HFFc6 (cell line): Measurements from ENCODE around the gene CCDC6. TPM values are rescaled to one million over a fixed set of nuclear protein-coding genes. Genes with fewer than 3 reads are reported as not detected.
A peak's percentile ranks its signal among the peaks of the same experiment; 100 is the strongest.

Experiments
- DNase-seq: peaks from one replicate; pipeline ENCODE4 v3.0.0-alpha.2; 2018
- H3K27ac Mint-ChIP-seq: 2 replicates; pipeline ENCODE4 v1.8.0; 2020; ENCODE audit warnings: mild to moderate bottlenecking, mixed read lengths
- H3K27me3 Mint-ChIP-seq: 2 replicates; pipeline ENCODE4 v1.8.0; 2021; ENCODE audit warnings: mild to moderate bottlenecking, moderate library complexity, mixed read lengths; ENCODE audit not compliant: insufficient read depth
- H3K36me3 Mint-ChIP-seq: 2 replicates; pipeline ENCODE4 v1.8.0; 2021; ENCODE audit warnings: low read depth, mixed read lengths
- H3K4me1 Mint-ChIP-seq: 2 replicates; pipeline ENCODE4 v1.8.0; 2020; ENCODE audit warnings: low read depth, mixed read lengths
- H3K4me3 Mint-ChIP-seq: 2 replicates; pipeline ENCODE4 v1.8.0; 2020; ENCODE audit warnings: mild to moderate bottlenecking, moderate library complexity, mixed read lengths
- H3K9me3 Mint-ChIP-seq: 2 replicates; pipeline ENCODE4 v1.8.0; 2020; ENCODE audit warnings: mild to moderate bottlenecking, mixed read lengths
- total RNA-seq, 6 experiments: library from RNA; stranded (reverse); fragmentation: NEBNext Ultra II Directional; extraction: Animal tissue kit (Norgen Biotek cat#: 25700); gene quantifications; 2 replicates in 1 of 6; 3 replicates in 5 of 6; pipeline ENCODE4 v1.2.3, GENCODE V29; 2021
- TF ChIP-seq, protein P1 (sequence below): fragments of 200-600 bp; sonication (generic); IDR thresholded peaks from 2 replicates; pipeline ENCODE4 v1.5.0; 2021; ENCODE audit warnings: antibody characterized with exemption, mild to moderate bottlenecking

CCDC6 gene
- total RNA-seq, 6 experiments from 2014 or later = 33.0 to 43.0 (median 36.7) TPM

DNA sequence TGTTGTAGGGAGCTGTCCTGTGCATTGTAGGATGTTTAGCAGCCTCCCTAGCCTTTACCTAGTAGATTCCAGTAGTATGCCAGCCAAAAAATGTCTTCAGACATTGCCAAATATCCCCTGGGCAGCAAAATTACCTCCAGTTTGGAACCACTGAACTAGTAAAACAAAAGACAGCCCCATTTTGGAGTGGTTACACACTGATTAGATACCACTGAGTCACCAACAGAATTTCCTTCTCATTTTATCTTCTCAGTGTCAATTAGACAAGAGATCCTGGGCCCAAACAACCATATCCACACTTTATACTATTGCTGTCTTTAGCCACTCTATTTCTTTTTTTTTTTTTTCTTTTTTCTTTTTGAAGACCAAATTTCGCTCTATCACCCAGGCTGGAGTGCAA lies 3.5 kb upstream of the CCDC6 start:
- H3K4me3 Mint-ChIP-seq = no peak overlapping the region
- H3K36me3 Mint-ChIP-seq = no peaks in the 10 kb centered on the region; the same call in 1 of the 2 replicates
- no peak overlapping the region for H3K27ac Mint-ChIP-seq
- DNase-seq = no peak
- H3K9me3 Mint-ChIP-seq = peaks cover 10% of the 10 kb centered on the region
- H3K4me1 Mint-ChIP-seq = peaks cover 29% of the 10 kb centered on the region
- TF ChIP-seq, protein P1, sequence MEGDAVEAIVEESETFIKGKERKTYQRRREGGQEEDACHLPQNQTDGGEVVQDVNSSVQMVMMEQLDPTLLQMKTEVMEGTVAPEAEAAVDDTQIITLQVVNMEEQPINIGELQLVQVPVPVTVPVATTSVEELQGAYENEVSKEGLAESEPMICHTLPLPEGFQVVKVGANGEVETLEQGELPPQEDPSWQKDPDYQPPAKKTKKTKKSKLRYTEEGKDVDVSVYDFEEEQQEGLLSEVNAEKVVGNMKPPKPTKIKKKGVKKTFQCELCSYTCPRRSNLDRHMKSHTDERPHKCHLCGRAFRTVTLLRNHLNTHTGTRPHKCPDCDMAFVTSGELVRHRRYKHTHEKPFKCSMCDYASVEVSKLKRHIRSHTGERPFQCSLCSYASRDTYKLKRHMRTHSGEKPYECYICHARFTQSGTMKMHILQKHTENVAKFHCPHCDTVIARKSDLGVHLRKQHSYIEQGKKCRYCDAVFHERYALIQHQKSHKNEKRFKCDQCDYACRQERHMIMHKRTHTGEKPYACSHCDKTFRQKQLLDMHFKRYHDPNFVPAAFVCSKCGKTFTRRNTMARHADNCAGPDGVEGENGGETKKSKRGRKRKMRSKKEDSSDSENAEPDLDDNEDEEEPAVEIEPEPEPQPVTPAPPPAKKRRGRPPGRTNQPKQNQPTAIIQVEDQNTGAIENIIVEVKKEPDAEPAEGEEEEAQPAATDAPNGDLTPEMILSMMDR = no peak
- peaks cover 4% of the 10 kb centered on the region; the same call in 1 of the 2 replicates for H3K27me3 Mint-ChIP-seq

DNA sequence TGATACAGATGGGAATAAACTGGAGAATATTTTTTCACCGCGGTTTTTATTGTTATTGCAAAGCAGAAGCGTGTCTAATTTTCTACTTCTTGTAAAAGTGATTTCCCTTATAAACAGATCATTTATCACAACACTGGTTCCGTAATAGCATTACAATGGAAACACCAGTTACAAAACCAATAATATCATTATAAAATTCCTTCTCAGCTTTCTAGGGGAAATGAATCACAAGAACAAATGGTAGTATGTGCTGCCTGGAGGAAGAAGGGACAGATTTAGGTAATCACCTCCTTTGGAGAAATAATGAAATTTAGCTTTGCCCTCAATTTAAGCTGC lies 2.4 kb upstream of the CCDC6 start:
- peaks cover 39% of the 10 kb centered on the region for H3K4me1 Mint-ChIP-seq

DNA sequence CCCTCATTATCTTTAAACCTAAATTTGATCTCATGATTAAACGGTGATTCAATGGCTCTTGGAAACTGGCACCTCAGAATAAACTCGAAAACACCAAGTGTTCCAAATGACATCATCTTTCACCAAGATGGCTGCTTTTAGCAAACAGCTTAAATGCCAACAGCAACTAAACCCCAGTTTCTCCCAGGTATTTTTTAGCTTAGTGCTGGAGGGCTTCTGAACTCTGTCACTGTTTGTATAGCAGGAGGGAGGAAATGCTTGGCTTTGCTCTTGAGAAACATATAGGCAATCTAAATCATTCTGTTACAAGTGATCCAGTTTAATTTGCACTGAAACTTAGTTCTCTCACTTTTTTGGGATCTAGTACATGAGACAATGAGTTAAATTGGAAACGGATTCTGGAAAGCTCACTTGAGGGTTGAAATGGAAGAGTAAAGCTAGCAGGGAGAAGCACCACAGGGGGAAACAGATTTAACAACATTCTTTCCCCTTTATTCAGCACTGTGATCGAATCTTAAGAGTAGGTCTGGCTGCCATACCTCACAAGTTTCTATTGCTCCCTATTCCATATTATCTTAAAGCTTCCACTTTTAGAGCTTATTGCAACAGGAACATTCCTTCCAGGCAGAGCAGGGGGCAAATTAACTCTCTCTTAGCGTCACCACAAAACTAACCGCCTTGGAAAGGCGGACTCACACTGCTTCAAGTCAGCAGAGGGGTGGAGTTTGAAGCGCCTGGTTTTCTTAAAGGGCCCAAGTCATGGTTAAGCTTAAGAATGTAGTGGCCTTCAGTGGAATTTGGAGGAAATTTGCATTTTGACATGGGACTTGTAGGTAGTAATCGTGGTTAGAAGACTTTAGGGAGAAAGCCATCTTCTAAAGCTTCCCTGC lies 1.8 kb upstream of the CCDC6 start:
- H3K27ac Mint-ChIP-seq = peak overlapping the region; percentile 86
- no peaks in the 10 kb centered on the region; the same call in 1 of the 2 replicates for H3K9me3 Mint-ChIP-seq
- peak overlapping the region; percentile 97 for H3K4me3 Mint-ChIP-seq
- H3K4me1 Mint-ChIP-seq = peaks cover 43% of the 10 kb centered on the region
- peak; percentile 79 for DNase-seq
- no peaks in the 10 kb centered on the region; the same call in 1 of the 2 replicates for H3K36me3 Mint-ChIP-seq
- TF ChIP-seq, protein P1 = no peak
- H3K27me3 Mint-ChIP-seq = 0 out of 2 replicates have a peak, but pooled peaks cover 1% of the 10 kb centered on the region

More for the DNA sequence above, 2.4 kb upstream of the CCDC6 start:
- no peaks in the 10 kb centered on the region; the same call in 1 of the 2 replicates for H3K36me3 Mint-ChIP-seq
- 0 out of 2 replicates have a peak, but pooled peaks cover 1% of the 10 kb centered on the region for H3K27me3 Mint-ChIP-seq
- H3K9me3 Mint-ChIP-seq = peaks cover 3% of the 10 kb centered on the region
- peak overlapping the region; percentile 86 for H3K27ac Mint-ChIP-seq
- DNase-seq = no peak
- TF ChIP-seq, protein P1 = no peak
- peak overlapping the region; percentile 97 for H3K4me3 Mint-ChIP-seq

DNA sequence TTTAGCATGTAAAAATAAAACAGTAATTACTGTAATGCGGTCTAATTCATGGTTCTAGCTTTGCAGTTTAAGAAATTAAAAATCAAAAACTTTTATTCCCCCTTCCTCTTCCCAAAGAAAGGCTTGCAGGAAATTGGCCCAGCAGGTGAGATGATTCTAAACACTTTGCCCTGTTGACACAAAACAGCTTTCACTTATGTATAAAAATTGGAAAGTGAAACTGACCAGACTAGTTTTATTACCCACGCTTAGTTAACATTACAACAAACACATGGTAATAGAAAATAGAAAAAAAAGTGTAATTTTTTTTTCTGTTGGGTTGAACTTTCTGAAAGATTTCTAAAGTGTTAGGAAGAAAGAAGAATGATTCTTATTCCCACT lies 1.2 kb upstream of the CCDC6 start:
- Mint-ChIP-seq H3K4me1 (peaks cover 49% of the 10 kb centered on the region), H3K36me3 (no peaks in the 10 kb centered on the region), H3K27ac (peak overlapping the region; percentile 86), H3K9me3 (no peaks in the 10 kb centered on the region), H3K4me3 (peak overlapping the region; percentile 97), H3K27me3 (0 out of 2 replicates have a peak, but pooled peaks cover 1% of the 10 kb centered on the region)
- TF ChIP-seq, protein P1 = no peak
- DNase-seq = no peak

DNA sequence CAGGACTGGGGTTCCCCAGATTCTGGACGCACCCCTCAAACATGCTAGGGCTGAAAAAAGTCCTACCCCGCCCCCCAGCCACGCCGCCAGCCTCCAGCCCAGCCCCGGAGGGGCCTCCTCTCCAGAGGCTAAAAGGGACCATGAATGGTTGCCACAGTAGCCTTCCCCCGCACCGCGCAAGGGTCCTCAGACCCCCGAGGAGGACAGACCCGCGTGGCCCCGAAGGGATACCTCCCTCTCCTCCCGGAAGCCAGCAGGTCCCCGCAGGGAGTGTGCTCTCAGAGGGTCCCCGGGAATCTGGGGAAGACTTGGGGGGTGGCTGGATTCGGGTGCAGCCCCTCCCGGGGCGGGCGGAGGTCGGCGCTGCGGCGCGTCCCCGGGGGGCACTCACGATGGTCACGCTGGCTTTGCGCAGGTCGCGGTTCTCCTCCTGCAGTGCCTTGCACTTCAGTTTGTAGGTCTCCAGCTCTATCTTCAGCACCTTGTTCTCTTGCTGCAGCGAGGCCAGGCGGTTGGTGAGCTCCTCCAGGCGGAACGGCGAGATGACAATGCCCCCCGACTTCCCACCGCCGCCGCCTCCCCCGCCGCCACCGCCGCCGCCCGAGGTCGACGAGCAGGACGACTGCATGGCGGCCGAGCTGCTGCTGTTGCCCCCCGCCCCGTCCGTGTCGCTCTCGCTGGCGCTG lies 482 bp downstream of the CCDC6 start:
- Mint-ChIP-seq H3K4me1 (peaks cover 61% of the 10 kb centered on the region), H3K36me3 (no peaks in the 10 kb centered on the region), H3K4me3 (peak overlapping the region; percentile 97), H3K27me3 (0 out of 2 replicates have a peak, but pooled peaks cover 1% of the 10 kb centered on the region), H3K9me3 (no peaks in the 10 kb centered on the region), H3K27ac (peak overlapping the region; percentile 74)
- TF ChIP-seq, protein P1 = no peak
- DNase-seq = no peak
